ENCODE measurements around the gene SPART.

SPART gene, protein sequence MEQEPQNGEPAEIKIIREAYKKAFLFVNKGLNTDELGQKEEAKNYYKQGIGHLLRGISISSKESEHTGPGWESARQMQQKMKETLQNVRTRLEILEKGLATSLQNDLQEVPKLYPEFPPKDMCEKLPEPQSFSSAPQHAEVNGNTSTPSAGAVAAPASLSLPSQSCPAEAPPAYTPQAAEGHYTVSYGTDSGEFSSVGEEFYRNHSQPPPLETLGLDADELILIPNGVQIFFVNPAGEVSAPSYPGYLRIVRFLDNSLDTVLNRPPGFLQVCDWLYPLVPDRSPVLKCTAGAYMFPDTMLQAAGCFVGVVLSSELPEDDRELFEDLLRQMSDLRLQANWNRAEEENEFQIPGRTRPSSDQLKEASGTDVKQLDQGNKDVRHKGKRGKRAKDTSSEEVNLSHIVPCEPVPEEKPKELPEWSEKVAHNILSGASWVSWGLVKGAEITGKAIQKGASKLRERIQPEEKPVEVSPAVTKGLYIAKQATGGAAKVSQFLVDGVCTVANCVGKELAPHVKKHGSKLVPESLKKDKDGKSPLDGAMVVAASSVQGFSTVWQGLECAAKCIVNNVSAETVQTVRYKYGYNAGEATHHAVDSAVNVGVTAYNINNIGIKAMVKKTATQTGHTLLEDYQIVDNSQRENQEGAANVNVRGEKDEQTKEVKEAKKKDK

GRCh38 chr13:36346222-36347083, at the start of gene SPART:
SPART (minus strand) TSS chr13:36346394; CDS start chr13:36335830, 10,564 bp downstream.
- peak; percentile 64 to 70 for DNase-seq (ENCODE audit: extremely low read depth in 1 of 2, low read depth in 1 of 2)

DNA sequence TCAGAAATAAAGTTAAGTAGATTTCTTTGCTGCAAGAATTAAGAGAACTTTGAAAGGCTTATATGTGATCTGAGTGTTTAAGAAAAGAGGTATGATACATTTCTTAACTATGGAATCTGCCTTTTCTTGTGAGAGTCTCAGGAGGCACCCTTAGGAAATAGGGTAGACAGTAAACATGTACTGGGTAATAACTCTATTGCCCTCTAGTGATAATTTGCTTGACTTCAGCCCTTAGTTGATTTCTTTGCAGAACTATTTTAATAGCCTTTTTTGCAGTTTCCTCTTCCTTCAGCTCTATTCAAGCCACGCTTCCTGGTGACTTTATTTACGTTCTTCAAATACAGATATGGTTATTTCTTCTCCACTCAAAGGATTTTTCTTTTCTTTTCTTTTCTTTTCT, 49.1 kb upstream of the SPART start:
- DNase-seq (ENCODE audit: extremely low read depth in 1 of 2, low read depth in 1 of 2) = no peak

GRCh38 chr13:36385489-36385888, 39.3 kb upstream of the SPART start:
- no peak for DNase-seq (ENCODE audit: extremely low read depth in 1 of 2, low read depth in 1 of 2)

DNA sequence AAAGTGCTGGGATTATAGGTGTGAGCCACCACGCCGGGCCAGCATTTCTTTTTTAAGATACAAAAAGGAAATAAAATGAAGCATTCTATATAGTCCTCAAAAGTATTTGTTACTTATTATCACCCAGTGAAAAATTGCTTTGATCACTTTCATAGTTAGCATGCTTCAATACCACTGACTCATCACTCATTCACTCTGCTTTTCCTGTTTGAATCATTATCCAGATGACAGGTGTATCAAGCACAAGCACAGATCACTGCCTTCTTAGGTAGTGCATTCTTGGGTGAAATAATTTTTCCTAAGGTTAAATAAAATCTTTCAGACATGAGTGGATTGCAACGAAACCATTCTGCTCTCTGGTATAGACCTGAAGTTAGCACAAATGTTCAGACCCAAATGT, 35.8 kb upstream of the SPART start:
- DNase-seq (ENCODE audit: extremely low read depth in 1 of 2, low read depth in 1 of 2) = no peak

- no peak for DNase-seq (ENCODE audit: extremely low read depth in 1 of 2, low read depth in 1 of 2)
Observed at GRCh38 chr13:36377826-36378468, 31.8 kb upstream of the SPART start.

- DNase-seq (ENCODE audit: extremely low read depth in 1 of 2, low read depth in 1 of 2) = no peak
Observed at GRCh38 chr13:36374063-36374462, 27.9 kb upstream of the SPART start.

DNA sequence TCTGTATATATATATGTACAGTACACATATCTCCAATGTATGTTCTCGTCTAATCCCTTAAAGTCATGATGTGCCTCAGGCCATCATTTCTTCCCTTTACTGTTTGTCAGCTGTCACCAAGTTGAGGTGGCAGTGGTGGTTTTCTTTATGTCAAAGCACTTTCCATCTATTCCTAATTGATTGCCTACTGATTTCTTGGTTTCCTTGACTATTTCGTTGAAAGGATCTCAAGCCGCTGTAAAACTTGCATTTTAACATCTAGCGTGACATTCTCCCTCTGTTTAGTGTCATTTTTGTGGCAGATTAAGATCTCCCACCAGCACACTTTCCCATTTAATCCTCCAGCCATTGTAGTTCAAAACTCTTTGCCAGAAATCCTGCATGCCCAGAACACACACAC, 25.0 kb upstream of the SPART start:
- no peak for DNase-seq (ENCODE audit: extremely low read depth in 1 of 2, low read depth in 1 of 2)

- no peak for DNase-seq (ENCODE audit: extremely low read depth in 1 of 2, low read depth in 1 of 2)
Observed at GRCh38 chr13:36370108-36370429, 23.9 kb upstream of the SPART start.

DNA sequence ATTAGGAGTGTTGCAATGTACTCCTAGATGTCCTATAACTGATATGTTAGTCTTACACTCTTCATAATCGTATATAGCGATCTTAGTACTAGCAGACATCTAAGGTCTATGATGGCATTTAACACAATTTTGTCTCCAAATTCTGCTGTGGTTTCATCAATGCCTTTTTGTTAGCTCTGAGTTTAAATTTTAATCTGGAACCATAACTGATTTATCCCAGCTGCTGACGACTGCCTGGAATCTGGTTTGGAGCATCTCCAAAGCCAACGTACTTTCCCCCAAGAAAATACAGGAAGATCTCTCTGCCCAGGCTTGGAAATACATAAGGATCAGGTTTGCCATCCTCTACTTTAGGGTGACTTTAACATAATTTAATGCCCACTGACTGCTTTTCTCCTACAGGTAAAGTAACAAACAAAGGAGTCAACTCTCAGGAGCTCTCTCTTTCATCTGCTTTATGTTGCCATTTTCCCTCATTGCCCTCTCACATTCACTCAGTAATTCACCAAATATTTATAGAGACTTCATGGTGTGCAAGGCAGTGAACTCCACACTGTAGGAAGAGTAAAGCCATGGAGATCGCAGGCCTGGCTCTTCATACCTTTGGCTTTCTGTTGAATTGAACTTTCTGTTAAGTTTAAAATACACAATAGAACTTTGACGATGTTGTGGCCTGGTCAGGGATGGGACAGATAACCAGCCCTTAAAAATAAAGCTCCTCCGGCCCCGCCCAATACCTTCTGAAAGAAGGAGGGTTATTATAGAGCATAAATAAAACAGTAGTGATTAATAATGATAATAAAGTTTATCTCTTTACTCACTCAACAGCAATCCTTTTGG, 23.3 kb upstream of the SPART start:
- no peak for DNase-seq (ENCODE audit: extremely low read depth in 1 of 2, low read depth in 1 of 2)

GRCh38 chr13:36366031-36366430, 19.8 kb upstream of the SPART start:
- DNase-seq (ENCODE audit: extremely low read depth in 1 of 2, low read depth in 1 of 2) = no peak

GRCh38 chr13:36363366-36363863, 17.2 kb upstream of the SPART start:
- DNase-seq (ENCODE audit: extremely low read depth in 1 of 2, low read depth in 1 of 2) = no peak

DNA sequence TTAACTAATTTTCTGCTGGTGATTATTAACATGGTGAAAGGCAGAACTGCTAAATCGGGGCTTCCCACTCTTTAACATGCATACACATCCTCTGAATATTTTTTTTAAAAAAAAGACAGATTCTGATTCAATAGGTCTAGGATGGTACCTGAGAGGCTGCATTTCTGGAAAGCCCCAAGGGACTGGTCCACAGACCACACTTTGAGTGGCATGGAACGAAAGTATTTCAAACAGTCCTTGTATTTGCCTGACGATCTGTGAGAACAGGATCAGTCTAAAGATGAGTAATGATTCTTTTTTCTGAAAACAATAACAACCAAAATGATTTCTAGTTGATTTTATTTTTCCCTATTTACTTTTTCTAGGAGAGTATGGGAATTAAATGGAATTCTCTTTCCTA, 16.7 kb upstream of the SPART start:
- no peak for DNase-seq (ENCODE audit: extremely low read depth in 1 of 2, low read depth in 1 of 2)

DNA sequence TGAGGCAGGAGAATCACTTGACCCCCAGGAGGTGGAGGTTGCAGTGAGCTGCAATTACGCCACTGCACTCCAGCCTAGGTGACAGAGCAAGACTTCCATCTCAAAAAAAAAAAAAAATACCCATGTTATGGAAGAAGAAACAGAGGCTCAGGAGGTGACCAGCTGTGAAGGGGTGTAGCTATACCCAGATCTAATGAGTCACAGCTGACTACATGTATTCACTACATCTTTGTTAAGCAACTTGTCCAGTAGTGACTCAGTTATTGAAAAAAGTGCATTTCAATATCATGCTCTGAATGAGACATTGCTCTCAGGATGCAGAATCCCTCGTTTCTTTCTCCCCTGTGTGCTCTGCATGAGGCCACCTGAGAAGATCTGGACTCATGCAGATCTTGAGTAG, 16.1 kb upstream of the SPART start:
- DNase-seq (ENCODE audit: extremely low read depth in 1 of 2, low read depth in 1 of 2) = no peak

- DNase-seq (ENCODE audit: extremely low read depth in 1 of 2, low read depth in 1 of 2) = no peak
Observed at GRCh38 chr13:36360903-36361302, 14.7 kb upstream of the SPART start.

- no peak for DNase-seq (ENCODE audit: extremely low read depth in 1 of 2, low read depth in 1 of 2)
Observed at GRCh38 chr13:36359301-36359950, 13.2 kb upstream of the SPART start.

- DNase-seq (ENCODE audit: extremely low read depth in 1 of 2, low read depth in 1 of 2) = no peak
Observed at GRCh38 chr13:36358175-36358718, 12.1 kb upstream of the SPART start.

DNA sequence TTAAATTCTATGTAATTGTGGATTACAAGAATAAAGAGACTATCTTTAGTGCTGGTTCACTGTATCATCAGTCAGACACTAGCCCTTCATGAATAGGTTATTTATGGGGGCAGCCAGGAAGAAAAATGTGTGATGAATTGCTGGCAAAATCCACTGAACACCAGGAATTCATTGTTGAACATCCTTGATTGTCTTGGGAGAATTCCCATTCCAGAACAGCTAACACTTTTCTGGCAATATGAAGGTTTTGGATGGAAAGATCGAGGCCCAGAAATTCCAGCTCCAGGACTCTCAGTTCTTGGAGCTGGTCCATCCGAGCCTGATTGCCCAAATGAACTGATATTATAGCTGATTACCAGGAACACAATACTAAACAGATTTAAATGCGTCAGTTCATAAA, 11.5 kb upstream of the SPART start:
- no peak for DNase-seq (ENCODE audit: extremely low read depth in 1 of 2, low read depth in 1 of 2)

DNA sequence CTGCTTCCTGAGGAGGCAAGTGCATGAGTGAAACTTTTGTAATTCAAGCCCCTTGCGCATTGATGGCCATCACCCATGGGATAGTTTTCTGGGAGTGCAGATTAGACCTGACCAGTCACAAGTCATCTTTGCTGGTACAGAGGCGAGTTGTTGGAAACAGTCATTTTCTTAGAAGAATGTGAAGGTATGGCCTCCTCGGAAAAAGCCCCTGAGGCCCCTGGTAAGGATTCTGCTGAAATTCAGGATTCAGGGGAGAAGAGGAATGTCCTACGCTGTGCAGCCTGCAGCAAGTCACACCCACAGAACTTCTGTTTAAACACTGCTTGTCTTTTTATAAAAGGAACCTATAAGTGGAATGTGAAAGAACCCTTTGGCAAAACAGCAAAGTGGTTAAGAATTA, 11.0 kb upstream of the SPART start:
- DNase-seq (ENCODE audit: extremely low read depth in 1 of 2, low read depth in 1 of 2) = no peak

- no peak for DNase-seq (ENCODE audit: extremely low read depth in 1 of 2, low read depth in 1 of 2)
Observed at GRCh38 chr13:36356058-36356457, 9.9 kb upstream of the SPART start.

Measured in activated CD8-positive, alpha-beta memory T cell treated with anti-CD3 and anti-CD28 coated beads for 1 hour (primary cell).